ENCODE measurements around the gene OR11H1.
"Not testable (repeated sequence)": the region's sequence is repeated elsewhere in the genome, so short reads cannot be mapped to it uniquely, and the experiment has no call there.

Gene OR11H1

GRCh38 chr22:15527892-15528291, at the start of gene OR11H1:
OR11H1 (plus strand) TSS chr22:15528192; CDS start chr22:15528192, 0 bp downstream.
- H3K4me3 ChIP-seq (ENCODE audit: low read length, poor library complexity, severe bottlenecking); H3K79me2 ChIP-seq (ENCODE audit: insufficient read depth, low read length); H3K4me1 ChIP-seq (ENCODE audit: insufficient read depth, low read length, poor library complexity, severe bottlenecking); H3K4me2 ChIP-seq (ENCODE audit: low read depth, low read length, poor library complexity, severe bottlenecking); H3K9me2 ChIP-seq (replicated peaks; ENCODE audit: low read depth, low read length); H3K9me3 ChIP-seq (ENCODE audit: insufficient read depth, low read depth, low read length); H3F3A ChIP-seq (ENCODE audit: low read depth); H3K36me3 ChIP-seq (ENCODE audit: insufficient read depth, low read length); H4K20me1 ChIP-seq (ENCODE audit: insufficient read depth, low read length, poor library complexity, severe bottlenecking); H3K9ac ChIP-seq (ENCODE audit: low read depth, low read length, poor library complexity, severe bottlenecking); H2AFZ ChIP-seq (ENCODE audit: low read length); H3K27me3 ChIP-seq (ENCODE audit: insufficient read depth, low read length, poor library complexity, severe bottlenecking): not testable (repeated sequence)

GRCh38 chr22:15509967-15510366, 18.0 kb upstream of the OR11H1 start:
- H4K20me1 ChIP-seq (ENCODE audit: insufficient read depth, low read length, poor library complexity, severe bottlenecking); H3K79me2 ChIP-seq (ENCODE audit: insufficient read depth, low read length); H3K9ac ChIP-seq (ENCODE audit: low read depth, low read length, poor library complexity, severe bottlenecking); H3K27me3 ChIP-seq (ENCODE audit: insufficient read depth, low read length, poor library complexity, severe bottlenecking); H3K36me3 ChIP-seq (ENCODE audit: insufficient read depth, low read length); H3K4me2 ChIP-seq (ENCODE audit: low read depth, low read length, poor library complexity, severe bottlenecking); H3K4me1 ChIP-seq (ENCODE audit: insufficient read depth, low read length, poor library complexity, severe bottlenecking); H3F3A ChIP-seq (ENCODE audit: low read depth); H3K9me2 ChIP-seq (replicated peaks; ENCODE audit: low read depth, low read length); H2AFZ ChIP-seq (ENCODE audit: low read length); H3K4me3 ChIP-seq (ENCODE audit: low read length, poor library complexity, severe bottlenecking); H3K9me3 ChIP-seq (ENCODE audit: insufficient read depth, low read depth, low read length): not testable (repeated sequence)

- not testable (repeated sequence) for H3K79me2 ChIP-seq (ENCODE audit: insufficient read depth, low read length); H3K36me3 ChIP-seq (ENCODE audit: insufficient read depth, low read length); H3K4me1 ChIP-seq (ENCODE audit: insufficient read depth, low read length, poor library complexity, severe bottlenecking); H4K20me1 ChIP-seq (ENCODE audit: insufficient read depth, low read length, poor library complexity, severe bottlenecking); H3K9me3 ChIP-seq (ENCODE audit: insufficient read depth, low read depth, low read length); H3K4me2 ChIP-seq (ENCODE audit: low read depth, low read length, poor library complexity, severe bottlenecking); H3K4me3 ChIP-seq (ENCODE audit: low read length, poor library complexity, severe bottlenecking); H3K9me2 ChIP-seq (replicated peaks; ENCODE audit: low read depth, low read length); H3K27me3 ChIP-seq (ENCODE audit: insufficient read depth, low read length, poor library complexity, severe bottlenecking); H3K9ac ChIP-seq (ENCODE audit: low read depth, low read length, poor library complexity, severe bottlenecking); H3F3A ChIP-seq (ENCODE audit: low read depth); H2AFZ ChIP-seq (ENCODE audit: low read length)
Observed at GRCh38 chr22:15515896-15516295, 12.1 kb upstream of the OR11H1 start.

GRCh38 chr22:15553767-15554166, 25.8 kb downstream of the OR11H1 start:
- not testable (repeated sequence) for H3K9me3 ChIP-seq (ENCODE audit: insufficient read depth, low read depth, low read length); H4K20me1 ChIP-seq (ENCODE audit: insufficient read depth, low read length, poor library complexity, severe bottlenecking); H3K9me2 ChIP-seq (replicated peaks; ENCODE audit: low read depth, low read length); H3K4me3 ChIP-seq (ENCODE audit: low read length, poor library complexity, severe bottlenecking); H3K79me2 ChIP-seq (ENCODE audit: insufficient read depth, low read length); H3F3A ChIP-seq (ENCODE audit: low read depth); H3K9ac ChIP-seq (ENCODE audit: low read depth, low read length, poor library complexity, severe bottlenecking); H2AFZ ChIP-seq (ENCODE audit: low read length); H3K4me2 ChIP-seq (ENCODE audit: low read depth, low read length, poor library complexity, severe bottlenecking); H3K4me1 ChIP-seq (ENCODE audit: insufficient read depth, low read length, poor library complexity, severe bottlenecking); H3K36me3 ChIP-seq (ENCODE audit: insufficient read depth, low read length); H3K27me3 ChIP-seq (ENCODE audit: insufficient read depth, low read length, poor library complexity, severe bottlenecking)

GRCh38 chr22:15563461-15563860, 35.5 kb downstream of the OR11H1 start:
- not testable (repeated sequence) for H3K9ac ChIP-seq (ENCODE audit: low read depth, low read length, poor library complexity, severe bottlenecking); H3K79me2 ChIP-seq (ENCODE audit: insufficient read depth, low read length); H3K27me3 ChIP-seq (ENCODE audit: insufficient read depth, low read length, poor library complexity, severe bottlenecking); H3K9me2 ChIP-seq (replicated peaks; ENCODE audit: low read depth, low read length); H3F3A ChIP-seq (ENCODE audit: low read depth); H4K20me1 ChIP-seq (ENCODE audit: insufficient read depth, low read length, poor library complexity, severe bottlenecking); H2AFZ ChIP-seq (ENCODE audit: low read length); H3K4me1 ChIP-seq (ENCODE audit: insufficient read depth, low read length, poor library complexity, severe bottlenecking); H3K4me2 ChIP-seq (ENCODE audit: low read depth, low read length, poor library complexity, severe bottlenecking); H3K4me3 ChIP-seq (ENCODE audit: low read length, poor library complexity, severe bottlenecking); H3K36me3 ChIP-seq (ENCODE audit: insufficient read depth, low read length); H3K9me3 ChIP-seq (ENCODE audit: insufficient read depth, low read depth, low read length)

- H3K27me3 ChIP-seq (ENCODE audit: insufficient read depth, low read length, poor library complexity, severe bottlenecking); H3K4me1 ChIP-seq (ENCODE audit: insufficient read depth, low read length, poor library complexity, severe bottlenecking); H3K4me2 ChIP-seq (ENCODE audit: low read depth, low read length, poor library complexity, severe bottlenecking); H3K4me3 ChIP-seq (ENCODE audit: low read length, poor library complexity, severe bottlenecking); H3F3A ChIP-seq (ENCODE audit: low read depth); H3K36me3 ChIP-seq (ENCODE audit: insufficient read depth, low read length); H3K79me2 ChIP-seq (ENCODE audit: insufficient read depth, low read length); H3K9ac ChIP-seq (ENCODE audit: low read depth, low read length, poor library complexity, severe bottlenecking); H4K20me1 ChIP-seq (ENCODE audit: insufficient read depth, low read length, poor library complexity, severe bottlenecking); H3K9me2 ChIP-seq (replicated peaks; ENCODE audit: low read depth, low read length); H3K9me3 ChIP-seq (ENCODE audit: insufficient read depth, low read depth, low read length); H2AFZ ChIP-seq (ENCODE audit: low read length): not testable (repeated sequence)
Observed at GRCh38 chr22:15565063-15565462, 37.1 kb downstream of the OR11H1 start.
